RWPE1 (cell line): ENCODE data around the gene HS6ST3.

Experiments used
- CTCF ChIA-PET: fragments of 350-600 bp; sonication (Branson Sonifier 250); formaldehyde crosslinking; extraction: SDS; loops from one replicate; lab custom pipeline; 2021; lab: Yijun Ruan, JAX
- POLR2A ChIA-PET: fragments of 400-600 bp; formaldehyde crosslinking; extraction: SDS; loops from one replicate; lab custom pipeline; 2020; ENCODE audit warnings: antibody characterized with exemption; ENCODE audit not compliant: low non-redundant PET; lab: Yijun Ruan, JAX
- DNase-seq: peaks from one replicate; pipeline ENCODE4 v3.0.0; 2012; ENCODE audit warnings: low spot score
- H3K27ac ChIP-seq: fragments of 450-650 bp; 2 replicates; pipeline ENCODE4 v1.5.1; 2017
- CTCF ChIP-seq: fragments of 450-650 bp; conservative IDR thresholded peaks from 2 replicates; pipeline ENCODE4 v1.5.1; 2017; ENCODE audit warnings: low read depth, mild to moderate bottlenecking

Gene HS6ST3

GRCh38 chr13:96575423-96576320 lies 485.8 kb downstream of the HS6ST3 start:
- H3K27ac ChIP-seq, result no peak overlapping the region
- POLR2A ChIA-PET, result no interaction called here
- CTCF ChIA-PET, result no interaction called here
- DNase-seq, result no peak
- no peak for TF ChIP-seq CTCF

- CTCF ChIA-PET, result no interaction called here
Measured at GRCh38 chr13:96581741-96582140, 491.8 kb downstream of the HS6ST3 start.

GRCh38 chr13:96615252-96615651 lies 525.3 kb downstream of the HS6ST3 start:
- ChIA-PET POLR2A (no interaction called here), CTCF (no interaction called here)
- DNase-seq, result no peak
- TF ChIP-seq CTCF, result no peak
- no peak overlapping the region for H3K27ac ChIP-seq

More at GRCh38 chr13:96581741-96582140, 491.8 kb downstream of the HS6ST3 start:
- DNase-seq, result no peak
- no peak overlapping the region for H3K27ac ChIP-seq
- POLR2A ChIA-PET, result no interaction called here
- no peak for TF ChIP-seq CTCF

GRCh38 chr13:96617528-96617927 lies 527.6 kb downstream of the HS6ST3 start:
- ChIA-PET POLR2A (no interaction called here), CTCF (no interaction called here)
- TF ChIP-seq CTCF, result no peak
- no peak overlapping the region for H3K27ac ChIP-seq
- no peak for DNase-seq

GRCh38 chr13:96621634-96622183 lies 531.8 kb downstream of the HS6ST3 start:
- POLR2A ChIA-PET, result no interaction called here
- TF ChIP-seq CTCF, result no peak
- CTCF ChIA-PET, result interaction anchor here (0.6 kb wide), 1 partner anchor 10 kb away, joined by 4 read pairs; no protein-coding TSS in a partner anchor

GRCh38 chr13:96629331-96629730 lies 539.4 kb downstream of the HS6ST3 start:
- no peak for TF ChIP-seq CTCF
- CTCF ChIA-PET, result no interaction called here
- POLR2A ChIA-PET, result no interaction called here
- no peak overlapping the region for H3K27ac ChIP-seq
- DNase-seq, result no peak

More at GRCh38 chr13:96621634-96622183, 531.8 kb downstream of the HS6ST3 start:
- no peak for DNase-seq
- H3K27ac ChIP-seq, result no peak overlapping the region
